Lower leg skin (tissue), 3 donors: ENCODE measurements around the gene PCSK5.

Experiments used
- CTCF ChIP-seq, 3 donors: fragments of 450-650 bp; IDR thresholded peaks; one replicate each; pipeline ENCODE4 v1.5.1; 2016; ENCODE audit warnings: antibody characterized with exemption in 3 of 3, mild to moderate bottlenecking in 3 of 3, moderate library complexity in 2 of 3
- POLR2A ChIP-seq, 2 donors: fragments of 450-650 bp; IDR thresholded peaks; one replicate each; pipeline ENCODE4 v1.6.1; 2016 to 2017; ENCODE audit warnings: antibody characterized with exemption in 2 of 2, mild to moderate bottlenecking in 1 of 2, moderate library complexity in 1 of 2

- peak in 1 of 3 donors; percentile 16 for TF ChIP-seq CTCF (IDR thresholded peaks at IDR 0.05)
- TF ChIP-seq POLR2A (IDR thresholded peaks at IDR 0.05), result no peak
Measured at GRCh38 chr9:76302947-76303550, 412.6 kb downstream of the PCSK5 start.
